Fibroblast of skin of right biceps (primary cell): ENCODE data around the gene PEAK1.
"Not testable (repeated sequence)": the region's sequence is repeated elsewhere in the genome, so short reads cannot be mapped to it uniquely, and the experiment has no call there.

Experiments
- DNase-seq: peaks from one replicate; pipeline ENCODE4 v3.0.0-alpha.2; 2013

The PEAK1 gene

GRCh38 chr15:77420610-77421369 is 886 bp upstream of the PEAK1 start, which contains the start of gene HMG20A:
Gene HMG20A, plus strand, starts transcription at chr15:77420888. Its CDS starts 37,520 bp downstream, at chr15:77458408.
- peak; percentile 88 for DNase-seq

- peak; percentile 83 for DNase-seq
Measured at GRCh38 chr15:77418966-77419835, 703 bp downstream of the PEAK1 start.

GRCh38 chr15:77418391-77418965 is 1.4 kb downstream of the PEAK1 start:
- peak; percentile 82 for DNase-seq

- peak; percentile 28 for DNase-seq
Measured at GRCh38 chr15:77417602-77418001, 2.3 kb downstream of the PEAK1 start.

- DNase-seq: peak; percentile 27
Measured at GRCh38 chr15:77416954-77417353, 3.0 kb downstream of the PEAK1 start.

- peak; percentile 37 for DNase-seq
Measured at GRCh38 chr15:77416148-77416455, 3.8 kb downstream of the PEAK1 start.

GRCh38 chr15:77415450-77416147 is 4.3 kb downstream of the PEAK1 start:
- no peak for DNase-seq

GRCh38 chr15:77414789-77415442 is 5.0 kb downstream of the PEAK1 start:
- DNase-seq: no peak

GRCh38 chr15:77413699-77414349 is 6.1 kb downstream of the PEAK1 start:
- no peak for DNase-seq

GRCh38 chr15:77412972-77413698 is 6.8 kb downstream of the PEAK1 start:
- no peak for DNase-seq

GRCh38 chr15:77411619-77411976 is 8.3 kb downstream of the PEAK1 start:
- DNase-seq: no peak

GRCh38 chr15:77410701-77411618 is 8.9 kb downstream of the PEAK1 start:
- DNase-seq: no peak

GRCh38 chr15:77410157-77410500 is 9.8 kb downstream of the PEAK1 start:
- DNase-seq: not testable (repeated sequence)

GRCh38 chr15:77409259-77410156 is 10.4 kb downstream of the PEAK1 start:
- peak; percentile 9 for DNase-seq

- DNase-seq: no peak
Measured at GRCh38 chr15:77406846-77407245, 13.1 kb downstream of the PEAK1 start.

GRCh38 chr15:77406173-77406759 is 13.6 kb downstream of the PEAK1 start:
- DNase-seq: not testable (repeated sequence)

GRCh38 chr15:77402740-77403379 is 17.0 kb downstream of the PEAK1 start:
- DNase-seq: peak; percentile 80

GRCh38 chr15:77400258-77400657 is 19.6 kb downstream of the PEAK1 start:
- no peak for DNase-seq
